ENCODE measurements around the gene SH3BP4. TPM values are rescaled to one million over a fixed set of nuclear protein-coding genes. Genes with fewer than 3 reads are reported as not detected.

SH3BP4 gene
- total and polyA plus RNA-seq, 2 of the 13 experiments (the other 11 are each of a cell fraction or from before 2014, with no cell fraction given) = 34.6 to 99.1 TPM

DNA sequence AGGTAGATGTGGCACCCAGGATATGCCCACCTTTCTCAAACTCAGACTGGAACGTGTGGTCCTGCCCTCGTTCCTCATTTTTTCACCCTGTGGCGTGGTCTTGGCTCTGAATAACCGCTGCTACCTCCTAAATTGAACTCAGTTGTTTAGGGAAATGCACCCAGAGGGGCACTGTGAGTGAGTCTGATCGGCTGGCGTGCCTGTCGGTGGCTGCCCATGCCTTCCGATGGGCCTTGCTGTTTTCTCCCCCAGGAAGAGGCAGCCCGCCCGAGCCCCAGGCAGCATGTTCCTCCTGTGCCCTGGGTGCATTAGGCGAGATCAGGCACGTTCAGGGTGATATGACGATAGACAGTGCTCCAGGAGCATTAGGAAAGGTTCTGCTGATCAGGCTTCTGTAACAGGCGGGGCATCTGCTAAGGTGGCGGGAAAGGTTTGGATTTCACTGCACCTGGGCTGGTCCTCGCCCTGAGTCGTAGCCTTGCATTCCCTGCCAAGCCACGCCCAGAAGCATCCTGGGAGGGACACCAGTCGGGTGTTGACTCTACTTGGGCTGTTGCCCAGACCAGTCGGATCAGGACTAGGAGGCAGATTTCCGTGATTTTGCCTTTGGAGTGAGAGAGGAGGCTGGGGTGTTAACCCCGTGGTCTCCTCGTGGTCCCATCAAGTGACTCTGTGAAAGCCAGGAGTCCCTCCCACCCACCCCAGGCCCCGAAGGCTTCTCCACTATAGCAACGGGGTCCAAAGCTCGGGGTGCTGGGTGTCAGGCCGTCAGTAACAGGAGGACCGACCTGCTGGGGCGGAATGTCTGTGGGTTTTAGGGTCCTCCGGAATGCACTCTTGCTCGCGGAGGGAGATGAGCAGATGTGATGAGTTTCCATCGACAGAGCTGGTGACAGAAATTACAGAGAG, 75.1 kb downstream of the SH3BP4 start:
- H3K4me3 ChIP-seq (replicated peaks in 1 of 3; ENCODE audit: insufficient read depth in 1 of 3, low read depth in 2 of 3, low read length in 3 of 3) = no peak overlapping the region
- ChIA-PET POLR2A (interaction anchor here (0.6 kb wide), 1 partner anchor 43 kb away, joined by 3 read pairs; no protein-coding TSS in a partner anchor), CTCF (ENCODE audit: low intra/inter-chr PET ratio, low total read pairs) (no interaction called here)
- H3K4me1 ChIP-seq (ENCODE audit: insufficient read depth, low read length) = peaks cover 27% of the 10 kb centered on the region
- H3K9ac ChIP-seq (ENCODE audit: insufficient read depth, low read depth, low read length) = no peak overlapping the region
- BruUV-seq (replicated peaks) = no TSS peak
- no peaks in the 10 kb centered on the region for H3K27me3 ChIP-seq (ENCODE audit: control insufficient read depth in 1 of 2, insufficient read depth in 2 of 2, low read length in 2 of 2)
- H4K20me1 ChIP-seq (ENCODE audit: insufficient read depth, low read length) = peaks cover 95% of the 10 kb centered on the region
- no peak overlapping the region for H2AFZ ChIP-seq (ENCODE audit: low read length)
- no peak for DNase-seq (ENCODE audit: low spot score)
- no peak for FAIRE-seq
- H3K79me2 ChIP-seq (ENCODE audit: insufficient read depth, low read length) = peaks cover 94% of the 10 kb centered on the region
- H3K9me3 ChIP-seq (ENCODE audit: low read length) = no peaks in the 10 kb centered on the region
- whole genome bisulfite sequencing (ENCODE audit: low lambda C conversion rate) = 98% methylated on average over 30 of the region's 33 CpGs
- no peak for ATAC-seq
- H3K36me3 ChIP-seq (replicated peaks in 1 of 2; ENCODE audit: control insufficient read depth in 1 of 2, insufficient read depth in 2 of 2, low read length in 2 of 2) = peaks cover 13 to 56% of the 10 kb centered on the region in 2 experiments
- H3K27ac ChIP-seq (ENCODE audit: extremely low read length, insufficient read depth, low read length) = no peak overlapping the region
- intact Hi-C loops (cut with micrococcal nuclease; ENCODE audit: unreplicated experiment) = no loop called here
- no peak overlapping the region for H3K4me2 ChIP-seq (ENCODE audit: low read depth, low read length)
- in situ Hi-C loops (cut with HindIII; ENCODE audit: extremely low pct_ligation_motif_present, low pct_unique_long_range_greater_than_20kb) = no loop called here
- TF ChIP-seq ZNF720 (CRISPR knock-in tag; IDR thresholded peaks at IDR 0.05) = no peak
- TF ChIP-seq ZNF773 (CRISPR knock-in tag; IDR thresholded peaks at IDR 0.05; ENCODE audit: borderline replicate concordance) = no peak
- no peak for TF ChIP-seq ZNF780A (CRISPR knock-in tag; IDR thresholded peaks at IDR 0.05)
- no peak for TF ChIP-seq EHMT2 (IDR thresholded peaks at IDR 0.05; ENCODE audit: borderline replicate concordance, low read depth, low read length)
- TF ChIP-seq ZNF138 (CRISPR knock-in tag; IDR thresholded peaks at IDR 0.05; ENCODE audit: low read depth) = no peak
- TF ChIP-seq, protein P1, sequence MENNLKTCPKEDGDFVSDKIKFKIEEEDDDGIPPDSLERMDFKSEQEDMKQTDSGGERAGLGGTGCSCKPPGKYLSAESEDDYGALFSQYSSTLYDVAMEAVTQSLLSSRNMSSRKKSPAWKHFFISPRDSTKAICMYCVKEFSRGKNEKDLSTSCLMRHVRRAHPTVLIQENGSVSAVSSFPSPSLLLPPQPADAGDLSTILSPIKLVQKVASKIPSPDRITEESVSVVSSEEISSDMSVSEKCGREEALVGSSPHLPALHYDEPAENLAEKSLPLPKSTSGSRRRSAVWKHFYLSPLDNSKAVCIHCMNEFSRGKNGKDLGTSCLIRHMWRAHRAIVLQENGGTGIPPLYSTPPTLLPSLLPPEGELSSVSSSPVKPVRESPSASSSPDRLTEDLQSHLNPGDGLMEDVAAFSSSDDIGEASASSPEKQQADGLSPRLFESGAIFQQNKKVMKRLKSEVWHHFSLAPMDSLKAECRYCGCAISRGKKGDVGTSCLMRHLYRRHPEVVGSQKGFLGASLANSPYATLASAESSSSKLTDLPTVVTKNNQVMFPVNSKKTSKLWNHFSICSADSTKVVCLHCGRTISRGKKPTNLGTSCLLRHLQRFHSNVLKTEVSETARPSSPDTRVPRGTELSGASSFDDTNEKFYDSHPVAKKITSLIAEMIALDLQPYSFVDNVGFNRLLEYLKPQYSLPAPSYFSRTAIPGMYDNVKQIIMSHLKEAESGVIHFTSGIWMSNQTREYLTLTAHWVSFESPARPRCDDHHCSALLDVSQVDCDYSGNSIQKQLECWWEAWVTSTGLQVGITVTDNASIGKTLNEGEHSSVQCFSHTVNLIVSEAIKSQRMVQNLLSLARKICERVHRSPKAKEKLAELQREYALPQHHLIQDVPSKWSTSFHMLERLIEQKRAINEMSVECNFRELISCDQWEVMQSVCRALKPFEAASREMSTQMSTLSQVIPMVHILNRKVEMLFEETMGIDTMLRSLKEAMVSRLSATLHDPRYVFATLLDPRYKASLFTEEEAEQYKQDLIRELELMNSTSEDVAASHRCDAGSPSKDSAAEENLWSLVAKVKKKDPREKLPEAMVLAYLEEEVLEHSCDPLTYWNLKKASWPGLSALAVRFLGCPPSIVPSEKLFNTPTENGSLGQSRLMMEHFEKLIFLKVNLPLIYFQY (CRISPR knock-in tag; IDR thresholded peaks at IDR 0.05; ENCODE audit: borderline replicate concordance) = no peak
- TF ChIP-seq RBM22 (optimal IDR thresholded peaks at IDR 0.05; ENCODE audit: low read length) = peak; percentile 65
- no peak for TF ChIP-seq SPEN (CRISPR knock-in tag; IDR thresholded peaks at IDR 0.05; ENCODE audit: low read depth)
- TF ChIP-seq TGIF2 (CRISPR knock-in tag; IDR thresholded peaks at IDR 0.05) = no peak
- no peak for TF ChIP-seq ZIK1 (CRISPR knock-in tag; IDR thresholded peaks at IDR 0.05; ENCODE audit: borderline replicate concordance, low read depth)
- no peak for TF ChIP-seq ZFP36L1 (CRISPR knock-in tag; IDR thresholded peaks at IDR 0.05)
- TF ChIP-seq ATRX (CRISPR knock-in tag; IDR thresholded peaks at IDR 0.05; ENCODE audit: borderline replicate concordance) = no peak
- TF ChIP-seq SUZ12 (IDR thresholded peaks at IDR 0.05; ENCODE audit: low read depth, low read length) = no peak
- TF ChIP-seq, protein P2, sequence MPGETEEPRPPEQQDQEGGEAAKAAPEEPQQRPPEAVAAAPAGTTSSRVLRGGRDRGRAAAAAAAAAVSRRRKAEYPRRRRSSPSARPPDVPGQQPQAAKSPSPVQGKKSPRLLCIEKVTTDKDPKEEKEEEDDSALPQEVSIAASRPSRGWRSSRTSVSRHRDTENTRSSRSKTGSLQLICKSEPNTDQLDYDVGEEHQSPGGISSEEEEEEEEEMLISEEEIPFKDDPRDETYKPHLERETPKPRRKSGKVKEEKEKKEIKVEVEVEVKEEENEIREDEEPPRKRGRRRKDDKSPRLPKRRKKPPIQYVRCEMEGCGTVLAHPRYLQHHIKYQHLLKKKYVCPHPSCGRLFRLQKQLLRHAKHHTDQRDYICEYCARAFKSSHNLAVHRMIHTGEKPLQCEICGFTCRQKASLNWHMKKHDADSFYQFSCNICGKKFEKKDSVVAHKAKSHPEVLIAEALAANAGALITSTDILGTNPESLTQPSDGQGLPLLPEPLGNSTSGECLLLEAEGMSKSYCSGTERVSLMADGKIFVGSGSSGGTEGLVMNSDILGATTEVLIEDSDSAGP (CRISPR knock-in tag; IDR thresholded peaks at IDR 0.05; ENCODE audit: borderline replicate concordance) = no peak
- no peak for TF ChIP-seq KLF13 (CRISPR knock-in tag; IDR thresholded peaks at IDR 0.05)
- no peak for TF ChIP-seq TP53 (CRISPR knock-in tag; conservative IDR thresholded peaks at IDR 0.05)
- peak; percentile 27 for TF ChIP-seq AGO2 (optimal IDR thresholded peaks at IDR 0.05; ENCODE audit: low read depth, low read length)
- TF ChIP-seq YEATS2 (CRISPR knock-in tag; IDR thresholded peaks at IDR 0.05; ENCODE audit: borderline replicate concordance) = no peak

Data from HepG2 (cell line).